HG03039 (cell line): ENCODE measurements around the gene NRN1L.

Experiments
- ATAC-seq: cut with Tn5 transposase; IDR thresholded peaks from one replicate; pipeline ENCODE4 v1.9.1; 2021; ENCODE audit warnings: mild to moderate bottlenecking, moderate library complexity; ENCODE audit not compliant: unreplicated experiment

The NRN1L gene

DNA sequence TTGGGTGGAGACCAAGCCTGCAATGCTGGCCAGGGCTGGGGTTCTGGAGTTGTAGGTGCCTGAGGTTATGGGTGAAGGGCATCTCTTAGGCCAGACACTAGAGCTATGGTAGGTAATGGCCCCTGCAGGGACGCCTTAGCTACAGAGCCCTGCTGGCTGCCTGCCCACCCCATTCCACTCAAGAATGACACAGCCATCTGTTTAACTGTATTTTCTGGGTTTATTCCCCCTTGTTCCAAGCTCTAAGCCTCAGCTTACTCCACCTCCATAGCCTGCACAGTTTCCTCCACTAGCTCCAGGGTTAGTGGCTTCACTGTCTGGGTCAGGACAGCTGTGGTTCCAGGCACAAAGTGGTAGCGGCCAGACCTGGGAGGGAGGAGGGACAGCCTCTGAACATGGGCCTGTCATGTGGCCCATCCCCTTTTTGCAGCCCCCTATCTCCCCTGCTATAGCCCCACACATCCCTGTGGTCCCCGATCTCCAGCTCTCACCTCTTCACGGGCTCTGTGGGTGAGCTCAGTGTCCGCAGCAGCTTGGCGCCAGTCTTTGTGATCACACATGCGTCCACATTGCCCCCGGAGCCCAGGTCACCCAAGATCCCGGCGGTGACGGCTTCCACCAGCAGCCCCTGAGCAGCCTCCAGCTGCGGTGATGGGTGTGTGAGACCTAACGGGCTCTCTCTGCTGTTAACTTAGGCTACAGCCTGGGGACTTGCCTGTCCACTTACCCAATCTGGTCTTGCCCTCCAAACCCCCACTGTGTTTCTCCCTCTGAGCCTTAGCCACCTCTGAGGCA is 49.8 kb downstream of the NRN1L start:
- no peak for ATAC-seq

GRCh38 chr16:67935101-67935401 is 50.4 kb downstream of the NRN1L start:
- no peak for ATAC-seq

DNA sequence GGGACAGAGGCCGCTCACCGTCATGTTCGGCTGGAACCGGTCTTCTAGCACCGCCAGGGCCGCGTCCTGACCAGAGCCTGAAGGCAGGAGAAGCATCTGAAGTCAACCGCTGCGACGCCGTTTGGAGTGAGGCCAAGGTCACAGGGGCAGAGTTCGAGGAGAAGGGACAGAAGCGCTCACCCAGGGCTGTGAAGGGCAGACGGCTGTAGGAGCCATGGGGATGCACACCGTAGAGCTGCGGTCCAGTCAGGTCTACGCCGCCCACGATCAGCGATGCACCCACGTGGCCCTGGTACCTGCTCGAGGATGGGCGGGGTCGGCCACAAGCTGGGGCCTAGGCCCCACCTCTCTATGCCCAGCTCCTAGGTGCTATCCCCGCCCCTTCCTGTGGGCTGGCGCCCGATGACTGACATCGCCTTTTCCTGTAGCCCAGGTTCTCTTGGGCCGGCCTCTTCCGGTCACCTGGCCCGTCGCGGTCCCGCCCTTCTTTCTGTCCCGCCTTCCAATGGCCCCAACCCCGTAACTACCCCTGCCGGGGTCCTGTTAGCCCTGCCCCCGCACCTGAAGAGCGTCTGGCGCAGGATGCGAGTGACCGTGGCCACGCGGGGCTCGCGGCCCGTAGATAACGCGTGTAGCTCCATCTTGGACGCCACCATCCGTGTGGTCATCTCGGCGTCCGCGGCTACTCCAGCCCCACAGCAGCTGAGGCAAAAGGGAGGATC is 50.9 kb downstream of the NRN1L start:
- peak; percentile 90 for ATAC-seq
